Osteocyte (in vitro differentiated cells): ENCODE measurements around the gene CACNB1. TPM values are rescaled to one million over a fixed set of nuclear protein-coding genes. Genes with fewer than 3 reads are reported as not detected.

ENCODE experiments used
- DNase-seq: peaks from one replicate; pipeline ENCODE4 v3.0.0; 2021; ENCODE audit warnings: mixed read lengths; ENCODE audit not compliant: unreplicated experiment; ENCODE audit errors: extremely low spot score
- H3K27ac Mint-ChIP-seq: one replicate; pipeline ENCODE4 v1.8.0; 2021; ENCODE audit warnings: mild to moderate bottlenecking, mixed read lengths; ENCODE audit not compliant: unreplicated experiment
- H3K27me3 Mint-ChIP-seq: one replicate; pipeline ENCODE4 v1.8.0; 2021; ENCODE audit warnings: mixed read lengths; ENCODE audit not compliant: unreplicated experiment
- H3K36me3 Mint-ChIP-seq: one replicate; pipeline ENCODE4 v1.8.0; 2021; ENCODE audit warnings: mixed read lengths; ENCODE audit not compliant: unreplicated experiment
- H3K4me1 Mint-ChIP-seq: one replicate; pipeline ENCODE4 v1.8.0; 2021; ENCODE audit warnings: mixed read lengths; ENCODE audit not compliant: unreplicated experiment
- H3K4me3 Mint-ChIP-seq: one replicate; pipeline ENCODE4 v1.8.0; 2021; ENCODE audit warnings: mild to moderate bottlenecking, moderate library complexity, mixed read lengths; ENCODE audit not compliant: unreplicated experiment
- H3K9me3 Mint-ChIP-seq: one replicate; pipeline ENCODE4 v1.8.0; 2021; ENCODE audit warnings: mixed read lengths; ENCODE audit not compliant: unreplicated experiment
- CTCF ChIP-seq: fragments of 200-600 bp; sonication (generic); IDR thresholded peaks from 2 replicates; pipeline ENCODE4 v1.5.0; 2021; ENCODE audit warnings: antibody characterized with exemption, mild to moderate bottlenecking, moderate library complexity
- total RNA-seq: library from RNA; stranded (reverse); gene quantifications from 2 replicates; pipeline ENCODE4 v1.2.1, GENCODE V29; 2021

CACNB1 gene
- total RNA-seq, 1 donor from 2014 or later: 15.4 TPM

- no peak for DNase-seq
- H3K27ac Mint-ChIP-seq: no peak overlapping the region
- H3K4me1 Mint-ChIP-seq: peaks cover 24% of the 10 kb centered on the region
- TF ChIP-seq CTCF: no peak
- no peaks in the 10 kb centered on the region for H3K27me3 Mint-ChIP-seq
- no peaks in the 10 kb centered on the region for H3K9me3 Mint-ChIP-seq
- no peaks in the 10 kb centered on the region for H3K36me3 Mint-ChIP-seq
- no peak overlapping the region for H3K4me3 Mint-ChIP-seq
These were observed 53.0 kb downstream of the CACNB1 start for GRCh38 chr17:39144416-39144840.

DNA sequence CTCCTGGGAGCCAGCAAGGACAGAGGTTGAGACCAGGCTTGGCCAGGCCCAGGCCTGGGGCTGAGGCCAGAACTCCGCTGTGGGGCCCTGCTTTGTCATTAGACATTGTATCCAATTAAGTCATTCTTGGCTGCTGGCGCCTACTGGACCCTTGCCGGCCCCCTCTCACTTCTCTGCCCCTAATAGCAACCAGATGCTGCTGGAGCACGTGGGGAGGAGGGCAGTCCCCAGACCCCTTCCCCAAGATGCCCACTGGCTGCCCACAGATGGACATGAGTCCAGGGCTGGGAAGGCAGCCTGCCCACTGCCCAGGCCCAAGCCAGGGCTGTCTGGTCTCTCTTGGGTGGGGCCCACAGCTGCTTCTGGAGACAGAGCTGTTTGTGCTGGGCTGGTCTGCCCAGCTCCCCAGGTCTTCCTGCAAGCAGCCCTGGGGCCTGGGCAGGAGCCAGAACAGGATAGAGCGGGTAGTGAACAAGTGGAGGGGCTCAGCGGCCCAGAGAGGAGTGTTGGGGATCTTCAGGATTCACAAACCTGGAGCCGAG, 53.8 kb downstream of the CACNB1 start:
- no peak overlapping the region for H3K4me3 Mint-ChIP-seq
- no peak for TF ChIP-seq CTCF
- no peaks in the 10 kb centered on the region for H3K27me3 Mint-ChIP-seq
- H3K36me3 Mint-ChIP-seq: no peaks in the 10 kb centered on the region
- no peak for DNase-seq
- H3K4me1 Mint-ChIP-seq: peaks cover 32% of the 10 kb centered on the region
- H3K9me3 Mint-ChIP-seq: no peaks in the 10 kb centered on the region
- peak overlapping the region; percentile 64 for H3K27ac Mint-ChIP-seq

GRCh38 chr17:39141915-39142664, 55.4 kb downstream of the CACNB1 start:
- Mint-ChIP-seq H3K27ac (no peak overlapping the region), H3K27me3 (no peaks in the 10 kb centered on the region), H3K9me3 (no peaks in the 10 kb centered on the region), H3K36me3 (no peaks in the 10 kb centered on the region), H3K4me3 (no peak overlapping the region), H3K4me1 (peaks cover 46% of the 10 kb centered on the region)
- no peak for TF ChIP-seq CTCF
- no peak for DNase-seq

DNA sequence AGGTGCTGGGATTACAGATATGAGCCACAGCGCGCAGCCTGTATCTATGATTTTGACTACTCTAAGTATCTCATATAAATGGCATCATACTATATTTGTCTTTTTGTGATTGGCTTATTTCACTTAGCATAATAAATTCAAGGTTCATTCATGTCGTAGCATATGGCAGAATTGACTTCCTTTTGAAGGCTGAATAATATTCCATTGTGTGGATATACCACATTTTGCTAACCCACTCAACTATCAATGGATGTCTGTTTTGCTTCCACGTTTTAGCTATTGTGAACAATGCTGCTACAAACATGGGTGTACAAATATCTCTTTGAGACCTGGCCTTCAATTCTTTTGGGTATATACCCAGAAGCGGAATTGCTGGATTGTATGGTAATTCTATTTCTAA, 56.2 kb downstream of the CACNB1 start:
- DNase-seq: no peak

More for the DNA sequence above, 56.2 kb downstream of the CACNB1 start:
- no peak for TF ChIP-seq CTCF
- Mint-ChIP-seq H3K4me1 (peaks cover 51% of the 10 kb centered on the region), H3K4me3 (no peak overlapping the region), H3K27ac (no peak overlapping the region), H3K27me3 (no peaks in the 10 kb centered on the region), H3K36me3 (no peaks in the 10 kb centered on the region), H3K9me3 (no peaks in the 10 kb centered on the region)
